Measurements from ENCODE around the gene TMPRSS4.

The TMPRSS4 gene

DNA sequence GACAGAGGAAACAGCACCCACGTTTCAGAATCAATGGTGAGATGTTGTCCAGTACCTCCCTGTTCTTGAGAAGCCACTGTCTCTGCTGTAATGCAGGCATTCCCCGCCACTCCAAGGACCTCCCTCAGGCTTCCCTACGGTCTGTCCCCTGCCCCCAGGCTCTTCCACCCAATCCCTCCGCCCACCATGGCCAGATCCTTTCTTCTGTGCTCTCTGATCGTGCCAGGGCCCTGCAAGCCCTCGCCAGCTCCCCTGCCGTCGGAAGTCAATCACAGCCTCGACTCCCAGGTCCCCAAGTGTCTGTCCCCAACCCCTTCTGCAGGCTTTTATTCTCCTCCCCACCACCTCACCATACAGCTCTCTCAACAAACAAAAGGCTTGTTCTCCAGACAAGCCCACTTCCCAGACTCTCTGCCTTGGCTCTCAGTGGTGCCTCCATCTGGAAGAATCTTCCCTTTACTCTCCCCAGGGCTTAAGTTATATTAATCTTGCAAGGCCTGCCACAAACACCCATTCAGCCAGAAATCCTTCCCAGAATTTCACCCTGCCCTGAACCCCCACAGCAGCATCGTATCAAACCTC, 62.1 kb downstream of the TMPRSS4 start:
- no peak for DNase-seq

DNA sequence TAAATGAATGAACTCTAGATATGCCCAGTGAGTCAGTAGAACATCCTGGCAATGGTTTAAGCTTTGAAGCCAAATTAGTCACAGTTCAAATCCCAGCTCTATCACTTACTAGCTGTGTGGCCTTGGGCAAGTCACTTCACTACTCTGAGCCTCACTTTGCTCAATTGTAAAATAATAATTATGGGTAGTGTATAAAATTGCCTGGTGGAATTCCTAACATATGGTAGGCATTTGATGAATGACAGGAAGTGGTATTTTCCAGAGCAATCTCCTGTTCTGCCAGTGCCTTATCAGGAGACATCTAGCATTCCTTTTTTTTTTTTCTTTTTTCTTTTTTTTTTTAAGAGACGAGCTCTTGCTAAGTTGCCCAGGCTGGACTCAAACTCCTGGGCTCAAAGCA, 62.7 kb downstream of the TMPRSS4 start:
- DNase-seq, result no peak

DNA sequence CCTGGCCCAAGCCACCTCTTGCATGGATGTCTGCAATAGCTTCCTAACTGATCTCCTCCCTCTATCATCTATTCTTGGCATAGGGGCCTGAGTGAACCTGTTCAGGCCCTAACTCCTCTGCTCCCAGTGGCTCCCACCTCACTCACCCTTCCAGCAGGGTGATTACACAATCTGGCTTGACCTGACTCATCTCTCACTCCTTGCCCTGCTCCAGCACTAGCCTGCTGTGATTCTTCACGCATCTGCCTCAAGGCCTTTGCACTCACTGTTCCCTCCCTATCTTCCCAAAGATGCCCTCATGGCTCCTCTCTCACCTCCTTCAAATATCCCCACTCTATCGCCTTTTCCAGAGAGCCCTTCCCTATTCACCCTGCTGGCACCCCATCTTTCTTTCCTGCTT, 65.2 kb downstream of the TMPRSS4 start:
- DNase-seq, result no peak

DNA sequence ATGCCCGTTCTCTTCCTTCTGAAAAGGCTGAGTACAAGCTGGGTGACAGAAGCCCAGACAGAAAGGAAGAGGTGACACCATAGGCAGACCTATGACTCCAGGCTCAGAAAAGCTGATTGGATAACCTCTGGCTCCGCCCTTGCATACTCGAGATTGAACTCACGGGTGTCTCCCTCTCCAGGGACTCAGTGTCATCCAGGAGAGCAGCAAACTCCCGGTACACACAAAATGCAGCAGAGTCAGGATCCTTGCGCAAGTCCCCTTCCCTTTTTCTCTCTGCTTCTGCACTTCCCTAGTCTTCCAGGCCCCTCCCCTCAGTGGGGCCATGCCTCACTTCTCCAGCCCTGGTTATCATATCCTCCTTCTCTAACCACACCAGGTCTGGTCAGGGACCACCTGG, 65.9 kb downstream of the TMPRSS4 start:
- DNase-seq, result no peak

DNA sequence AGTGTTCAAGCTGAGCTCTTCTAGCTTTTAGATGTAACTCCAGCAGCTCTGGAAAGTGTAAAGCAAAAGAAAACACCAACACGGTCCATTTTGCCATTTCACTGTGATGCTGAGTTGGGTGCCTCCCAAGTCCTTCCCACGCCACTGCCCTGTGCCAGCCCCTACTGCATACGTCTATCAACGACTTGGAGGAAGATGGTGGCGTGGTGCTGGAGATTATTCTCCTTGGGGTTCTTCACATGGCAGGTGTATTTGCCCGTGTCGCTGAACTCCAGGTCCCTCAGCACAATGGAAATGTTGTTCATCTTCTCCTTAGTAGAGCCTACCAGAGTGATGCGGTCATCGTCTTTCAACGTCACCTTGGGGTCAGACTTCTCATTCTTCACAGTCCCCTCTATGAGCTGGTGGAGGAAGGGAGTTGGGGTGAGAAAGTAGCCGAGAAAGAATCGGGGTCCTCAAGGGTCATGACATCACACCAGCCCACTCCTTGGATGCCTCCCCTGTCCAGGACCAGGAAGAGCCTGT, 66.8 kb downstream of the TMPRSS4 start:
- DNase-seq, result no peak

DNA sequence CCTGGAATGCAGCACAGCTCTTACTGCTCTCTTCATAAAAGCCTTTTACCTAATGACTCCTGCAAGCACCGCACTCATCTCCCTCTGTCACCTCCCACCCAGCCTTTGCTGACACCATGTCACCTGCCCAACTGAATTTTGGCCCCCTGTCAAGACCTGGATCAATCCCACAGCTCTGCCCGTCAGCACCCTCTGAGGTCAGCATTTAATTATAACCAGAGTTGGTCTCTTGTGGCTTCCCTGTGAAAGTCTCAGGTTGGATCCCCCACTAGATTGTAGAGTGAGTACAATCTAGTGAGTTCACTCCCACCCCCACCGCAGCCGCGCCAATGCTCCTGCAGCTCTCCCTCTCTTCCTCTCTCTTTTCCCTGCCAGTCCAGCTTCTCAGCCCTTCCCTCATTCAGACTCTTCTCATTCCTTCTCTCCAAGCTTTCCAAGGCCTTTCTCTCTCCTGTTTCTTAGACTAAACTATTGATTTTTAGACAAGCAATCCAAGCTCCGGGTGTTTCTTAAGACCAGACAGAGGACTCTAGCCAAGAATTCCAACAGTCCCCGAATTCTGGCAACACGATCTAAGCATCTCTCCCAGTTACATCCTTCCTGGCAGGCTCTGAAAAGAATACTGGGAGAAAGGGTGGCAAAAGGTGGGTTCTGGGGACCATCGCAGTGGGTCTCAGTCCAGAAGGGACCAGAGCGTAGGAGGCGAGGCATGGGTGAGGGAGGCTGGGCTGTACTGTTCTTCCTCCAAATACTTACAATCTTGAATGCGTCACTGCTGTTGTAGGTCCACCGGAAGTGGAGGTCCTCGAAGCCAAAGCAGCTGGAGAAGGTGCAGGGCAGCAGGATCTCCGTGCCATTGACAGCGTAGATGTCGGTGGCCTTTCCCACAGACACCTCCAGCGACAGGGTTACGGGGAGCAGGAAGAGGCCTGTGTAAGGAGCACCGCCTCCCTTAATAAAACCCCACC, 67.7 kb downstream of the TMPRSS4 start:
- DNase-seq, result no peak

DNA sequence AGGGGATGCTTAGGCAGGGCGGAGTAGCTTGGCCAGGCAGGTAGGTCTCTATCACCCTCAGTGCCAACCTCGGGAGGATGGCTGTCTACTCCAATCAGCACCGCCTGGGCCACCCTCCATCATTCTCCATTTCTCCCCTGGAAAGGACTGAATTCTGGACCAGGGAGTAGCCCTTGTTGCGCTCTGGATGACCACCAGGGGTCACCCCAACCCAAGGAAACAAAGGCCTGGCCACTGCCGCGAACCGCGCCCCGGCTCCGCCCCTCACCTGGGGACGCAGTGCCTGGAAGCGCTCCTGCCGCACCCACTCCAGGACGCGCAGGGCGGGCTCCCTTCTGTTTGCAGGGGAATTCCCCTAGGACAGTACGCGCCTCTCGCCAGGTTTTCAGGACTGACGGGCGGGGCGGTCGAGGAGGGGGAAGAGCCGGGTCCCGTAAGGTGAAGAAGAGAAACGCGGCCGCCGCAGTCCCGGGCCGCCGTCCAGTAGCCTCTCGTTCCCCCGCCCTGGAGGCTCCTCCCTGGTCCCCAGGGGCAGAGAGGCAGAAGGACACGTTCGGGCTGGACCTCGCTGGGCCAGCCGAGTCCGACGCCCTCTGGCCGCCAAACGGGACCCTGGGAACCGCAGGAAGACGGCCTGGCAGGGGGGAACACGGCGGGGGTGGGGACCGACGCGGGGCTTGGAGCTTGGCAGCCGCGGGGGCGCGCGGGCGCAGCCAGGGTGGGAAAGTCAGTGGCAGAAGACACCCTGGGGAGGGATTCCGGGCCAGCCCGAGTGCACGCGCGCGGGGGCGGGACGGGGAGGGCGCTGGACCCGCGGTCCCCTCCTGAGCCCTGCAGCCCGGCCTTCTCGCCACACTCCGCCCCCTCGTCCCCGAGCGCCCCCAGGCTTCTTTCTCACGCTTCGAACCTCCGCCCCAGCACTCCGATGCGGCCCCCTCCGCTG, 68.7 kb downstream of the TMPRSS4 start:
- peak; percentile 85 for DNase-seq

DNA sequence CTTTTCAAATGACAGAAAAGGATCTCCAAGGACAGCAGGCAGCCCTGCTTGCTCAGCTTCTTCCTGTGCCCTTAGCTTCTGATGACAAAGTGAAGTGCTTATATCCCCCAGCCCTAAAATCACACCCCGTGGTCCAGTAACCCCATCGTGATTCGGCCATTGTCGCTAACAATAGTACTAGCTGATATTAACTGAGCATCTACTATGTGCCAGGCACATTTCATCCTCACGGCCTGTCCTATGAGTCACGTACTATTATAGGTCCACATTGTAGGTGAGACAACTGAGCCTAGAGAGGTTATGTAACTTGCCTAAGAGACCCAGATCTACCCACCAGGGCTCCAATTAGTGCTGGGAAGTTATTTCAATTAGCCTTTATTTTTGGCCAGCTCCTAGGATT, 69.7 kb downstream of the TMPRSS4 start:
- no peak for DNase-seq

DNA sequence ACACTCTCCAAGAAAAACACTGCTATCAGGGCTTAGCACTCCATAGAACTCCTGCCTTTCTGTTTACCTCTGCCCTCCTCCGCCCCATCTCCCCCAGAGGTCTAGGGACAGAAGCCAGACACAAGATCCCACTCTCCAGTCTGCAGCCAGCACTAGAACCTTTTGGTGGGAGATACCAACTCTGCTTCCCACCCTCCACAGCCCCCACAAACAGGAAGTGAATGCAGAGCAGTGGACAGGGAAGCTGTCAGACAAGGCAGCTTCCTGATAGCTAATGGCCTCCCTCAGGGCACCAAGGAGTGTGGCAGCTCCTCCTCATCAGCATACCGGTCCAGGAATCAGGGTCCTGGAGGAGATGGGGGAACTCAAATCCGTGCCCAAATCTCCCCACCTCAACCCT, 70.6 kb downstream of the TMPRSS4 start:
- DNase-seq, result no peak

DNA sequence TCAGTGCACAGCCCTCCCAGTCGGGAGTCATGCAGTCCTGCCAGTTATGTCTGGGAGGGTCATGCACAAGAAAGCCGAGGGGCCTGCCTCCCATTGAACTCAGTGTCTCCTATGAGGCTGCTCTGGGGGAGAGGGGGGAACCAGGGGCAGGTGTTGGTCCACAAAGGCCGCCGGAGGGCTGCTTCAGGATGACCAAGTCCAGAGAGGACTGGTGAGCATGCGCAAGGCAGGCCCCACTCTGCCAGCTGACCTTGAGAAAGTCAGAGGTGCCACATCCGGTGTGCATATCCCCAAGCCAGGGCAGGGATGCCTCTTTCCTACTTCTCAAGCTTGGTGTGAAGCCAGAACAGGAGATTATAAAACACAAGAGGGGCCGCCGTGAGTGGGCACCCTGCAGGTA, 71.4 kb downstream of the TMPRSS4 start:
- DNase-seq, result no peak

DNA sequence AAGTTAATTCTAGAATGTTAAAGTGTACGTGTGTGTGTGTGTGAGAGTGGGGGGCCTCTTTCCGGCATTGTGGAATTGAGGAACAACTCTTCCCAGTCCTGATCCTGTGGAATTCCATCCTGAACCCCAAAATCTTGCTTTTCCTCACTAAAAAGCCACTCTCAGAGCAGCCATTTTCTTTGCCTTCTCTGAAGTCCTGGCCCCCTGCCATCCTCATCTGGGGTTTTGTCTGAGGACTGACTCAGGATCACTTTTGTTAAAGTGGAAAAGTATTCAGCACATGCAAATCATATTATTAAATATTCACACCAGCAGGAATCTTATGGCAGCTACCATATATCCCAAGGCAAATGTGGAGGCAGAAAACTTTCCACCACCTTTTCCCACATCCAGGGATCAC, 72.0 kb downstream of the TMPRSS4 start:
- DNase-seq, result no peak

DNA sequence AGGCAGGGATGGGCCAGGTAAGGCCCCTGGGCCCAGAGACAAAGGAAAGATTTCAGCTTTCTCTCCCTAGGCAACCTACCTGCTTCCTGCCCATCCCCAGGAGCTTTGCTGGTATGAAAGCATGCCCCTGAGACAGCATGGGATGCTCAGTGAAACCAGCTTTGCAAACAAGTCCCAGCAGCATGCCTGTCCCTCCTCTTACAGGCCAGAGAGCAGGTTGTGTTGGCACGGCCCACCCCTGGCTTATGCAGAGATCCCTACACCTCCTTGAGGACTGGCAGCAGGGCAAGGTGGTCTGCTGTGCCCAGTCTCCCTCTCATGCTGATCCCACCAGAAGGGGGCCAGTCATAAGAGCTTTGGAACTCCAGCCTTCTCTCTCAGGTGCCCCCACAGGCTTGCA, 72.6 kb downstream of the TMPRSS4 start:
- DNase-seq, result no peak

DNA sequence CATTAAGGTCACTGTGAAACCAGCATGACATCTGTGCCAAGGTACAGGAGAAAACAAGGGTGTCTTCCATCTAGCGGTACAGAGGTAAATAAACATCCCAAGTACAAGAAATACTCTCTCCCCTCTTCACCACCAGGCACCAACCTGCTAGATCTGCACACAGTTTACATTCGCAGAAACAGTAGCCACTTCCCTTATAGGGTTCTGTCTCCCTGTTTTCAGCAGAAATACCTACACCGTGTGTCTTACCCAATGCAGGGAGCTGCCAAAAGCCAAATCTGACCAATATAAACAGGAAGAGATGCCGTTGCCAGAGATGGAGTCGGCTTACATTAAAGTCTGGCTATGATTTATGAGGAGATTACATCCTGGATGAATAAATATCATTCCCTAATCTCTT, 74.6 kb downstream of the TMPRSS4 start:
- DNase-seq, result no peak

DNA sequence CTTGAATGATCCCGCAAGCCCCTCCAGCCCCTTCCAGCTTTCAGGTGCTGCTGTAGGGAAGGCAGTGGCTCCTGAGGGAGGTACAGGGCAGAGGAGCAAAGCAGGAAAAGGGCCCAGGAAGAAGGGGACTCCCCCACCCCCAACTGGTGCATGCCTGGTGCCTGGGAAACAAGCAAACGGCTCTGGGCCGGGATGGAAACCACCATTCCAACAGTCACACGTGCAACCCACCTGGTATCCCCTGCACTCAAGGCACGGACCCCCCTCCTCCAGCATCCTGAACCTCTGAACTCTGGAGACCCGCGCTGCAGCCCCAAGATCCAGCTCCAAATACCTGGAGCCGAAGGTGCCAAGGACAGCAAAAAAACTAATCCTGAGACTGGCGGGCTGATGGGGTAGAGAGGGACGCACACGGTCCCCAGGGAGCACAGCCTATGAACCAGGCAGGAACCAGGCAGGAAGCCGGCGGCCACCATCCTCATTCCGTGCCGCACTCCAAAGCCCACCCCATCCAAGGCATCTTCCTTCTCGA, 75.2 kb downstream of the TMPRSS4 start:
- no peak for DNase-seq

DNA sequence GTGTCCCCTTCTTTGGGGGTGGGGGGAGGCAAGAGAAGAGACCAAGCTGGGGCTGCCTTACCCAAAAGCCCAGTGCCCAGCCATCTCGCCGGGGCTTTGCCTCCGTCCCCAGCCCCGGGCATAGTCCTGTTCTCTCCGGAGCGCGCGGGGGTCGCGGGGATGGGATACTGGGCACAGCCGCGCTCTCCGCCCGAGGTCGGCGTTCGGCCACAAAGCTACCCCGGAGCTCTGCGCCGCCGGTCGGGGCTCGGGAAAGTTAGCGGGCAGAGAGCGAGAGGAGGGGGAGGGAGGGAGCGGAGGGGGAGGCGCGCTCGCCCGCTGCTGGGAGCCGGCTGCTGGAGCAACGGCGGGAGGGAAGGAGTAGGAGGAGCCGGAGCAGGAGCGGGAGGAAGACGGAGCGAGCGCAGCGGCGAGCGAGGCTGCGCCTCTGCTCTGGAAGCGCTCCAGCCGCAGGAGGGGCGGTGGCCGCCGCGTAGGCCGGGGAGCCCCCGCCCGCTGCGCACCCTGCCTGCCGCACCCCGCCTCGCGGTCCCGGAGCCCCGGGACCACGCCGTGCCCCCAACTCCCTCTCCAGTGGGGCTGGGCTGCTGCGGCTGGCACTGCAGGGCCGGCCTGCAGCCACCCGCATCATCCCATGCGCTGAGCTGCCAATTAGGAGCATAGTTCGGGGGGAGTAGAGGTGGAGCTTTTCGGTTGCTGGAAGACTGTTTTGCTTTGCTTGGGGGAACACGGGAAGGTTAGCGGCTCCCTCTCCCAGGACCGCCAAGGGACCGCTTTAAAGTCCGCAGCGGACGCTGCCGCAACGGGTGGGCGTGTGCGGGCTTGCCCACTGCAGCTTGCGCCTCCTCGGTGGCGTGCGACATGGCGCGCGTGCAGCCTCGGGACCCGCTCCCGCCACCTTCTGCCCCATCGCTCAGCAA, 75.9 kb downstream of the TMPRSS4 start, which contains the start of gene SCN4B:
SCN4B (minus strand) TSS at position 272 of the 920 bp plus-strand sequence; CDS start at position 122, 150 bp downstream.
- peak; percentile 82 for DNase-seq

DNA sequence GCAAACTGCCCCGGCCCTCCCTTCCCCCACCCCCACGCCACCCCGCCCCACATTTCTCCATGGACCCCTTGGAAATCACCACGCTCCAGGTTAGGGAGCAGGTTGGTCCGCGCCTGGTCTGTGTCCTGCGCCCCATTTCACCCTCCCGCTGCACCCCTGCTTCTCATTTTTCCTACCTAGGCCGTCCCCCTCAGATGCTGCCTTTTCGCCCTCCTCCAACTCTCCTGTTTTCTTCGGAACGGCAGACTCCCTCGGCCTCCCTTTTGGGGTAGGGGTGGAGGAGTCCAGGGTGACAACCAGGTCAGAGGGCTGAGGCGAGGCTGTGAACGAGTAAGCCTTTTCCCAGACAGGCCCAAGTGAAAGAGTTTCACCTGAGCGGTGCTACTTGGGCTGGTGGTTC, 76.6 kb downstream of the TMPRSS4 start:
- no peak for DNase-seq

DNA sequence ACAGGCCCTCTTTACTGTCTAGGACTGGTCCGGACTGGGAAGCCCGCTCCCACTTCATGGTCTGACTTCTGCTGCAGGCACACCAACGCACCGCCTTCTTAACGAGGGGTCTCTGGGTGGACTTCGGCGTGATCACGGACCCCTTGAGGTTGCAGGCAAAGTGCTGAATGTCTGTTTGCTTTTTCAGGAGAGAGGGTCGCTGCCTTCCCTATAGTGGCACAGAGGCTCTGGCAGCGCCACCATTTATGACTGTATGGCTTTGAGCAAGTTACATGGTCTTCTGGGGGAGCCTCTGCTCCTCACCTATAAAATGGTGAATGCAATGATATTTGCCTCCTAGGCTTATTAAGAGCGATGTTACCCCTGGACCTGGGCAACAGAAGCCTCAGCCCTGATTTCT, 77.1 kb downstream of the TMPRSS4 start:
- no peak for DNase-seq

DNA sequence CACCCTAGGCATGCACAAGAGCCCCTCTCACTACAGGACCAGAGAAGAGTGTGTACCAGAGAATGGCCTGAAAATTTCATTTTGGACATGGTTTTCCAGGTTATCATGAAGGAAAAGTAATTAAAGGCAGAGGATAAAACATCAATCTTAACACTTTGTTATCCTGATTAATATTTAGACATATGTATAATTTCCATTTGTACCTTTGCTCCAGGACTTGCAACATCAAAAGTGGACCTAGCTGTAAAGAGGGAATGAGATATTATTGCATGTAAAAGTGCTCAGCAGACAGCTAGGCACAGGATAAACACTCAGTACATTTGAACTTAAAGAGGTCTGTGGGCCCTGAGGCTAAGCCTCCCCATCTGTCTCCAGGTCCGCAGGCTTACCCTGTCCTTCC, 77.8 kb downstream of the TMPRSS4 start:
- no peak for DNase-seq

DNA sequence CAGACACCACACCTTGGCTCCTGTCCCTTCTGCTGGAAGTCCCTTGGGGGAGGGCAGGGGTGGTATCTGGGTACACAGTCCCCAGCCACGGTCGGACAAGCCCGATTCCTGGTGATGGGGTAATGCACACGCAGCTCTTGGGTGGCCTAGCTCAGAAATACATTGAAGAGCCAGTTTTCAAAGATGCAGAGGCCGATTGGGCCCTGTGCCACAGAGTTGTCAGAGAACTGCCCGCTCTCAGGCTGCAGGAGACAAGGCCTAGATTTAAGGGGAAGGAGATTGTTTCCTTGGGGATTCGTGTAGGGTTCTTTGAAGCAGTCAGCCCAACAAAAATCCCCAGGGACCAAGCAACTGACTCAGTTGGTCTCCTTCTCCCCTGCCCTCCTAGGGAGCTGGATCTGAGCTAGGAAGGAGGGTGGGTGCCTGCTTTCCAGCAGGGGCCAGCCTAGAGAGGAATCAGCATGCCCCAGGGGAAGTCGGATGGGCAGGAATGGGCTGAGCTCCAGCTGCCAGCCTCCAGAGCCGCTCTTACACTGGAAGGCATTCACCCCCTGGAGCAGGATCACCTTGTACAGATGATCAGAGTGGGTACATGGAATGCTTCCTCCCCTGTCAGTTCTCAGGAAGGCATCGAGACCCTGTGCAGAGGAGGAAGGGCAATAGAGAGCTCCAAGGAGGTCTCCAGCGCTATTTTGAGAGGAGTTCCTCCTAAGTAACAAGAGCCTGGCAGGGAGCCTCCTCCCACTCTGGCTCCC, 79.1 kb downstream of the TMPRSS4 start:
- no peak for DNase-seq

DNA sequence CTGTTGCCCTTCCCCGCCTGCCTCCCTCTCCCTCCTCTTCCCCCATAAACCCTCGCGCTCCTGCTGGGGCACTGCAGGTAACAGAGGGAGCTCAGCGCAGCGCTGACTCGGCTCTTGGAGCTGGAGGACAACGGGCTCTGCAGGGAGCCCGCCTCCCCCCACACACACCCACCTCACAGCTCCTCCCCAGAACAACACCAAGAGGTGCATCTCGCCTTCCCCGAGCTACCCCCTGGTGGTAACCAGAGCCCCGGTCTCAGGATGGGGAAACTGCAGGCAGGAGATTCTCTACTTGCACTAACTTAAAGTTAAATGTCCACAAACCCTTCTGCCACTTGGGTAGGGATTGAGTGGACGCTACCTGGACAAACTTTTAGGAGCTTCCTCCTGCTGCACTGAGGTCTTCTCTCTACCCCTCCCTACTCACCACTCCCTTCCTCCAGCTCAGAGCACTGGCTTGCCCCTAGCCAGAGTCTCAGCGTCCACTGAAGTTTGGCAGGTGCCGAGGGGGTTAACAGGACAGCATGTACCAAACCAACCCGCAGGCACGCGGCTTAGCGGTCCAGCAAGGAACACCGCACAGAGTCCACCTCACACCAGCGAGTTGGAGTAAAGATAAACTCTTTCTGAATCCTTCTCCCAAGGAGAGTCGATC, 79.8 kb downstream of the TMPRSS4 start:
- DNase-seq, result no peak
